GM18502 (cell line): Measurements from ENCODE around the gene SLC35E4.
A peak's percentile ranks its signal among the peaks of the same experiment; 100 is the strongest.
"Not testable (repeated sequence)": the region's sequence is repeated elsewhere in the genome, so short reads cannot be mapped to it uniquely, and the experiment has no call there.

Experiments
- ATAC-seq: cut with Tn5 transposase; IDR thresholded peaks from one replicate; pipeline ENCODE4 v1.9.1; 2021; ENCODE audit warnings: mild to moderate bottlenecking; ENCODE audit not compliant: unreplicated experiment, poor library complexity

Gene SLC35E4

DNA sequence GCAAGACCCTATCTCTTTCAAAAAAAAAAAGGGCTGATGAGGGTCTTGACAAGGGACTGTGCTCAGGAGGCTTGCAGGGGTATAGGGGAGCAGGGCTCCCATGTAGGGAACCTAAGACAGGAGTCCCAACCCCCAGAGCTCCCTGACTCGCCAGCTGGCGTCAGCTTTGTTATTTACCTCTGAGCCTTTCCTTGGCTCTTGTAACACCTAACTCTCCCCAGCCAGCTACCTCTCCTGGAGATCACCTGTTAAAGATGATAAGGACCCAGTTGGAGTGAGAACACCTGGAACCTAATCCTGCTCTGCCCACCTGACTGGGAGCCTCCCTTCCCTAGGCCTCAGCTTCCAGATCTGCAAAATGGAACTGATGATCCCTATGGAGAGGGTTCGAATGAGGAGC is 13.2 kb downstream of the SLC35E4 start:
- ATAC-seq: no peak

DNA sequence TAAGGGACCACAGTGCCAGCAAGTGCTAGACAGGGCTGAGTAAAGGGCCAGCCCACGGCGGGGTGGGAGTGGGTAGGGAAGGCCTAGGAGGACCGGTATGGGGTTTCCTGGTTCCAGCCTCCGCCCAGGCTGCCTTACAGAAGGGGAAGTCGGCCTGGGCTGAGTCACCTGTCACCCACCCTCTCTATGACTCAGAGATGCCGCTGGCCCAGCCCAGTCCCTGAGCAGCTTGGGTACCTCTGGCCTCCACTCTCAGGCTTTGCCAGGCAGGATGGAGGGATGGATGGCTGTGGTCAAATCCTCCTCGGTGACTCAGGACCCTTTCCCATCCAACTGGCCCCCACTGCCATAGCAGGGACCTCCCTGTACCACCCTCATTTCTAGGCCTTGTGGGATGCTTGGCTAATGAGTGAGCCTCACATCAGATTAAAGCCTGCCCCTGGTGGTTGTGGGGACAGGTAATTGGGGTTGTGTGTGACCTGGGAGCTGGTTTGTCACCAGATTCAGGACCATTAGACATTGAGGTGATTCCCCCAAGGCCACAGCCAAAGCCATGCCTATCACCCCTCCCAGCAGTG is 13.9 kb downstream of the SLC35E4 start:
- peak; percentile 78 for ATAC-seq

GRCh38 chr22:30650508-30651116 is 15.0 kb downstream of the SLC35E4 start:
- no peak for ATAC-seq

DNA sequence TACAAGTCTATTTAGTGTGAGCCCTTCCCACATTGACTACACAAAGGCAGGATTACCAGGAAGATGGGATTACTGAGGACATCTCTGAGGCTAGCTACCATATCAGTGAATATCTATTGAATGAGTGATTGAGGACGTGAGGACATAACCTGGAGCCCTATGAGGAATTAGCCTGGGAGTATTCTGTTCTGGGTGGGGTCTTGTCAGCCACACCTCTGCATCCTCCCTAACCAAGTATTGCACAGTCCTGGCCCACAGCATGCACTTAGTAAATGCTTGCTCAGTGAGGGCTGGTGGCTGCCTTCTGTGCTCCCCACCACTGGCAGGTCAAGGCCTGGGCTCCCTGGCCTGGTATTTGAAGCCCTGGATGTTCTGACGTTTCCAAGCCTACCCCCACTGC is 17.3 kb downstream of the SLC35E4 start:
- no peak for ATAC-seq

- no peak for ATAC-seq
These were observed 18.8 kb downstream of the SLC35E4 start for GRCh38 chr22:30654361-30654760.

- no peak for ATAC-seq
These were observed 20.0 kb downstream of the SLC35E4 start for GRCh38 chr22:30655532-30655931.

DNA sequence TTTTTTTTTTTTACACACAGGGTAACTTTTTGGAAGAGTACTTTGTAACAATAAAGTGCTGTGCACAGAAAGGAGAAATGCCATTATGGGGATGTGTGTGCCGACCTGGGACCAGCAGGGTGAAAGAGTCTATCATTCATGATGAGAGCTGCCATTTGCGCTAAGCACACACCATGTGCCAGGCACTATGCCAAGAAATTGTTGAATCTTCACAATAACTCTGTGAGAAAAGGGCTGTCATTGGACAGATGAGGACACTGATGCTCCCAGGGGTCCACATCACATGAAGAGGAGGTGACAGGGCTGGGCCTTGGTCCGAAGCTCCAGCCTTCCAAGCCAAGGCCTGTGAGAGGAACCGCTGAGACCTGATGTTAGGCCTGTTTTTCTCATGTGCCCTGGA is 26.5 kb downstream of the SLC35E4 start:
- no peak for ATAC-seq

- ATAC-seq: no peak
These were observed 29.2 kb downstream of the SLC35E4 start for GRCh38 chr22:30664798-30665197.

GRCh38 chr22:30665266-30665665 is 29.7 kb downstream of the SLC35E4 start:
- no peak for ATAC-seq

- no peak for ATAC-seq
These were observed 30.2 kb downstream of the SLC35E4 start for GRCh38 chr22:30665786-30666185.

- ATAC-seq: no peak
These were observed 31.5 kb downstream of the SLC35E4 start for GRCh38 chr22:30667107-30667493.

DNA sequence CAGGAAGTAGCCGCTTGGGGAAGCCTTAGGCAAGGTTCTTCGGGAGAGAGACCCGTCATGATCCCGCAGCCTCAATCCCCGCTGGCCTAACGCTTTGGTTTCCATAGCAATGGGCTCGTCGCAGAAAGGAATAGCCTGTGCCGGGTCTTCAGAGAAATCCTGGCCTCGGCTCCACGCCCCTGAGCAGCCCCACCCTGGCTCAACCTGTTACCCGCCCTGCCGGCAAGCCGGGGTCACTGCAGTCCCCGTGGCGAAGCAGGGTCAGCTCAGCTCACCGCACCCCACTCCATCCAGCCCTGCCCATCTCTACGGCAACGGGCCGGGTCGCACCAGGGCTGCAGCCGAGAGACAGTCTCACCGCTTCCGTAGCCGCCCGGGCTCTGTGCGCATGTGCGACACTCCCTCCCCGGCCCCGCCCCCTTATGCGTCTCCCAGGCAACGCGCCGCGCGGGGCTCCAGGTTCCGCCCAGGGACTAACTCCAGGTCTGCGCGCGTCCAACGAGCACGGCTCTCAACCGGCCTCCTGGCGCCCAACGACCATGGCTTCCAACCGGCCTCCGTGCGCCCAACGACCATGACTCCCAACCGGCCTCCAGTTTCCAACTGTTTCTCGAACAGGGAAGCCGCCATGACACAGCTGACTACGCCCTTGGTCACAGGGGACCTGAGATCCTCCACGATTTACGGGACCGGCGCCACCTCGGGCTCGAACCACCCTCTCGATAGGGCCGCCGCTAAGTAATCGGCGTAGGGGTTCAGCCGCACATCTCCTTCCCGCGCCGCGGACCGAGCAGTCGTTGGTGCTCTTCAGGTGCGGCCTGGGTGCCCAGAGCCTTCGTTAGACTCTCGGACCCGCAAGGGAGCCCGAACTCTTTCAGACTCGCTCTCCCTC is 32.2 kb downstream of the SLC35E4 start, which contains the start of gene DUSP18:
Gene DUSP18, minus strand, starts transcription at position 382 of the 892 bp plus-strand sequence. CDS start 3,872 bp downstream, outside the sequence.
- ATAC-seq: peak; percentile 89

GRCh38 chr22:30668386-30668710 is 32.8 kb downstream of the SLC35E4 start:
- no peak for ATAC-seq

DNA sequence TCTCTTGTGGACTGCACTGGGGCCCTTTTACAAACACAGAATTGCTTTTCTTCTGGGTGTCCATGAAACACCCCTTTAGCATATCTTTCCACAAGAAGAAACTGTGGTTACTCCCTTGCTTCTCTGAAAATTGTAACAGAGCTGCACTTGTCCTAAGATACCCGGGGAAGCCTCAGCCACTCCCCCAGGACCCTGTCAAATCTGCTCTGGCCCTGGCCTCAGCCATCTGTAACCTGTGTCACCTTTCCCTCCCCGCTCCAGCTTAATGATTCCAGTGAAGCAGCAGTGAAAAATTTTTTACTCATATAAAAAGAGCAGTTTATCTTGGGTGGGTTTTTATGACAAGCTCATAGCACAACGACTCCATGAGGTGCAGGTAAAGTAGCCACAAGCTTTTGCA is 35.5 kb downstream of the SLC35E4 start:
- ATAC-seq: no peak

- ATAC-seq: no peak
These were observed 37.6 kb downstream of the SLC35E4 start for GRCh38 chr22:30673136-30673535.

- ATAC-seq: no peak
These were observed 38.9 kb downstream of the SLC35E4 start for GRCh38 chr22:30674482-30674881.

DNA sequence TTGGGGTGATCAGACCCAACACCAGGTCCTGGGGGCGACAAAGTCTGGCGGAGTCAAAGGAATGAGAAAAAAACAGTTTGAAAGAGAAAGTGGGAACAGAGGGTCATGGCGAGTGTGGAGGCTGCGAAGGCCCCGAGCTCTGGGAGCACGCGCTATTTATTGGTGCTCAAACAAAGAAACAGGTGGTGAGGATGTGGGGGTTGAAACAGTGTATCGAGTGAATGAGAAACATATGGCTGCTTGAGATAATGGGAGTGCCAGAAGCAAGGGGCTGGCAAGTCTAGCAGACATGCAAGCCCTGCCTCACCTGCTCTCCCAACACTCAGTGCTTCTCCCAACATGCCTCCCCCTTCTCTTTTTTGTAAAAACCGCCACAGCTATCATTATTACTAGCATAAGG is 39.9 kb downstream of the SLC35E4 start:
- no peak for ATAC-seq

DNA sequence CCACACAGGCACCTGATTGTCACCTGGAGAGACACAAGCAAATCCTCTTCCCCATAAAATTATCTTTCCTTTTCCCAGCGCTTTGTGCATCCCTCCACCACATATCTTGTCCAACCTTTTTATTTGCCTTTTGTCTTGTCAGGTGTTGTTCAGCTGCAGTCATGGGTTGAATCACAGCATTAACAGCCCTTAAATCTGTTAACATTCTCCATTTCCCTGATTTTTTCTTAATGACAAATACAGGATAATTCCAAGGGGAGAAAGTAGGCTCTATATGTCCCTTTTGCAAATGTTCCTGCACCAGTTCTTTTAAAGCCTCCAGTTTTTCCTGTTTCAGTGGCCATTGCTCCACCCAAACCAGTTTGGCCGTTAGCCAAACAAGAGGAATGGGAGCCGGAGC is 41.0 kb downstream of the SLC35E4 start:
- not testable (repeated sequence) for ATAC-seq

- not testable (repeated sequence) for ATAC-seq
These were observed 44.5 kb downstream of the SLC35E4 start for GRCh38 chr22:30679895-30680690.

DNA sequence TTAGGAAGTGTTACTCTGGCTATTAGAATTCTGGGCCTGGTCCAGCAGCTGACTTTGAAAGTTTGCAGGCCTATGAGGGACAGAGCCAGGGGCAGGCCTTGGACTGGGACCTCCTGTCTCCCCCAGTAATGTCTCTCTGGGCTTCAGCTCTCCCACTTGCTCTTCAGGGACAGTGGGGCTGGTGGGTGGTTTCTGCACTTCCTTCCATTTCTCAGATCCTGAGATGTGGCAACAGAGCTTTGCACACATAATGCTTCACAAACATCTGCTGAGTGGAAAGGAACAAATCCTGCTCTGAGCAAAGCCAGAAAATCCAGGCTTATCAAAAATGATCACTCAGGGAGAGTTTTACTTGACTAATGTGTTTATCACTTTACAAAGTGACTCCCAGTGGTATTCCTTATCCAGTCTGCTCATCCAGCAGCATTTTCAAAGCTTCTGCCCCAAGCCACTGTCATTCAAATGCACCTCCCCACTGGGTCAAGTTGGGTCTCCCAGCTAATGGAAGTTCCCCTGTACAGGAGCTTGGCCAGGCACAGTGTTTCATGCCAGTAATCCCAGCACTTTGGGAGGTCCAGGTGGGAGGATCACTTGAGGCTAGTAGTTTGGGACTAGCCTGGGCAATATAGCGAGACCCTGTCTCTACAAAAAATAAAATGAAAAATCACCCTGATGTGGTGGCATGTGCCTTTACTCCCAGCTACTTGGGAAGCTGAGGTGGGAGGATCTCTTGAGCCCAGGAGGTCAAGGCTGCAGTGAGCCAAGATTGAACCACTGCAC is 45.6 kb downstream of the SLC35E4 start:
- no peak for ATAC-seq
